Mesenchymal stem cell (in vitro differentiated cells and primary cell): ENCODE measurements around the gene ZDHHC24.

Source experiments
- DNase-seq: peaks from one replicate; pipeline ENCODE4 v3.0.0-alpha.2; 2013
- H2AFZ ChIP-seq: one replicate; pipeline ENCODE4 v1.6.1; 2013; ENCODE audit warnings: low read depth, mild to moderate bottlenecking, control low read depth, inconsistent platforms, low read length, moderate library complexity
- H2AK5ac ChIP-seq: 2 replicates; pipeline ENCODE4 v1.6.1; 2013; ENCODE audit warnings: low read length, moderate library complexity, mild to moderate bottlenecking, inconsistent platforms; ENCODE audit not compliant: severe bottlenecking
- H2BK120ac ChIP-seq: one replicate; pipeline ENCODE4 v1.6.1; 2013; ENCODE audit warnings: low read depth, mild to moderate bottlenecking, inconsistent platforms, low read length, moderate library complexity
- H2BK12ac ChIP-seq, 2 experiments: one replicate each; pipeline ENCODE4 v1.6.1; 2013; ENCODE audit warnings: inconsistent platforms in 2 of 2, low read length in 2 of 2, mild to moderate bottlenecking in 2 of 2, moderate library complexity in 2 of 2, control low read depth in 1 of 2
- H2BK15ac ChIP-seq: one replicate; pipeline ENCODE4 v1.6.1; 2013; ENCODE audit warnings: mild to moderate bottlenecking, low read depth, inconsistent platforms; ENCODE audit not compliant: poor library complexity, severe bottlenecking
- H2BK5ac ChIP-seq: 2 replicates; pipeline ENCODE4 v1.6.1; 2013; ENCODE audit warnings: low read depth, mild to moderate bottlenecking, low read length, control low read depth, inconsistent platforms; ENCODE audit not compliant: poor library complexity, severe bottlenecking
- H3K14ac ChIP-seq, 2 experiments: one replicate each; pipeline ENCODE4 v1.6.1; 2013; ENCODE audit warnings: inconsistent platforms in 2 of 2, low read length in 2 of 2, control low read depth in 1 of 2, mild to moderate bottlenecking in 1 of 2, moderate library complexity in 1 of 2
- H3K18ac ChIP-seq, 2 experiments: one replicate each; pipeline ENCODE4 v1.6.1; 2013; ENCODE audit warnings: inconsistent platforms in 2 of 2, low read length in 2 of 2, control low read depth in 1 of 2, low read depth in 1 of 2, mild to moderate bottlenecking in 1 of 2
- H3K23ac ChIP-seq, 2 experiments: one replicate each; pipeline ENCODE4 v1.6.1; 2013; ENCODE audit warnings: inconsistent platforms in 2 of 2, low read length in 2 of 2, mild to moderate bottlenecking in 2 of 2, moderate library complexity in 2 of 2, control low read depth in 1 of 2
- H3K27ac ChIP-seq: 2 replicates; pipeline ENCODE4 v1.5.1; 2013; ENCODE audit warnings: mild to moderate bottlenecking, moderate library complexity, low read length, control low read depth, inconsistent platforms; ENCODE audit not compliant: poor library complexity, severe bottlenecking
- H3K27me3 ChIP-seq, 2 experiments: 2 replicates each; pipeline versions ENCODE4 v1.6.1 to v1.7.0; 2013; ENCODE audit warnings: low read length in 2 of 2, mild to moderate bottlenecking in 2 of 2, moderate library complexity in 2 of 2, control low read depth in 1 of 2, inconsistent platforms in 1 of 2; ENCODE audit not compliant: control insufficient read depth in 1 of 2, insufficient read depth in 1 of 2
- H3K36me3 ChIP-seq, 2 experiments: 2 replicates each; pipeline versions ENCODE4 v1.6.1 to v1.7.0; 2013; ENCODE audit warnings: low read length in 2 of 2, control low read depth in 1 of 2, inconsistent platforms in 1 of 2, low read depth in 1 of 2, mild to moderate bottlenecking in 1 of 2; ENCODE audit not compliant: insufficient read depth in 2 of 2, control insufficient read depth in 1 of 2
- H3K4ac ChIP-seq, 2 experiments: one replicate each; pipeline ENCODE4 v1.6.1; 2013; ENCODE audit warnings: inconsistent platforms in 2 of 2, low read length in 2 of 2, mild to moderate bottlenecking in 2 of 2, moderate library complexity in 2 of 2, control low read depth in 1 of 2, low read depth in 1 of 2
- H3K4me1 ChIP-seq: 2 replicates; pipeline ENCODE4 v1.6.1; 2013; ENCODE audit warnings: low read depth, low read length, control low read depth; ENCODE audit not compliant: control insufficient read depth, insufficient read depth
- H3K4me2 ChIP-seq: 2 replicates; pipeline ENCODE4 v1.6.1; 2013; ENCODE audit warnings: low read length, mild to moderate bottlenecking, inconsistent platforms; ENCODE audit not compliant: poor library complexity, severe bottlenecking
- H3K4me3 ChIP-seq, 2 experiments: 2 replicates each; pipeline versions ENCODE4 v1.5.1 to v1.7.0; 2013; ENCODE audit warnings: low read length in 2 of 2, mild to moderate bottlenecking in 2 of 2, control low read depth in 1 of 2, low read depth in 1 of 2; ENCODE audit not compliant: insufficient read depth in 1 of 2
- H3K79me1 ChIP-seq: replicated peaks from 2 replicates; pipeline ENCODE4 v1.6.1; 2013; ENCODE audit warnings: mild to moderate bottlenecking, control low read depth, low read length, inconsistent platforms; ENCODE audit not compliant: poor library complexity, severe bottlenecking
- H3K9ac ChIP-seq: 2 replicates; pipeline ENCODE4 v1.7.0; 2013; ENCODE audit warnings: mild to moderate bottlenecking, low read length, moderate library complexity
- H3K9me3 ChIP-seq: 2 replicates; pipeline ENCODE4 v1.7.0; 2013; ENCODE audit warnings: mild to moderate bottlenecking, low read length; ENCODE audit not compliant: control insufficient read depth
- H4K8ac ChIP-seq: one replicate; pipeline ENCODE4 v1.6.1; 2013; ENCODE audit warnings: inconsistent platforms, mild to moderate bottlenecking, low read length, moderate library complexity
- H4K91ac ChIP-seq: one replicate; pipeline ENCODE4 v1.6.1; 2013; ENCODE audit warnings: mild to moderate bottlenecking, low read length, inconsistent platforms
- WGBS: methylation state at CpG from one replicate; pipeline ENCODE4 v1.1.7; 2013; ENCODE audit warnings: mixed read lengths; 5-methylcytosine and 5-hydroxymethylcytosine counted together

ZDHHC24 gene

GRCh38 chr11:66569076-66569475 lies 23.2 kb upstream of the ZDHHC24 start:
- no peaks in the 10 kb centered on the region for H3K79me1 ChIP-seq
- H2AK5ac ChIP-seq: no peak overlapping the region
- H3K9ac ChIP-seq: no peak overlapping the region
- H3K4me1 ChIP-seq: no peaks in the 10 kb centered on the region
- peak overlapping the region; percentile 43 for H4K8ac ChIP-seq
- no peak overlapping the region for H2AFZ ChIP-seq
- H3K4me2 ChIP-seq: no peak overlapping the region
- no peak overlapping the region for H3K27ac ChIP-seq
- no peak overlapping the region for H3K23ac ChIP-seq
- H3K4me3 ChIP-seq: peak overlapping the region in 1 of 2 experiments; percentile 75
- no peak overlapping the region for H3K18ac ChIP-seq
- no peak overlapping the region for H2BK120ac ChIP-seq
- H3K9me3 ChIP-seq: no peaks in the 10 kb centered on the region
- H3K14ac ChIP-seq: no peak overlapping the region
- H3K36me3 ChIP-seq: peaks cover 0 to 17% of the 10 kb centered on the region in 2 experiments
- H3K27me3 ChIP-seq: peaks cover 0 to 5% of the 10 kb centered on the region in 2 experiments
- 90% methylated on average over 7 of the region's 7 CpGs for WGBS
- no peak overlapping the region for H2BK5ac ChIP-seq
- no peak overlapping the region for H3K4ac ChIP-seq
- DNase-seq: no peak
- H2BK15ac ChIP-seq: no peak overlapping the region
- no peak overlapping the region for H2BK12ac ChIP-seq
- no peak overlapping the region for H4K91ac ChIP-seq

DNA sequence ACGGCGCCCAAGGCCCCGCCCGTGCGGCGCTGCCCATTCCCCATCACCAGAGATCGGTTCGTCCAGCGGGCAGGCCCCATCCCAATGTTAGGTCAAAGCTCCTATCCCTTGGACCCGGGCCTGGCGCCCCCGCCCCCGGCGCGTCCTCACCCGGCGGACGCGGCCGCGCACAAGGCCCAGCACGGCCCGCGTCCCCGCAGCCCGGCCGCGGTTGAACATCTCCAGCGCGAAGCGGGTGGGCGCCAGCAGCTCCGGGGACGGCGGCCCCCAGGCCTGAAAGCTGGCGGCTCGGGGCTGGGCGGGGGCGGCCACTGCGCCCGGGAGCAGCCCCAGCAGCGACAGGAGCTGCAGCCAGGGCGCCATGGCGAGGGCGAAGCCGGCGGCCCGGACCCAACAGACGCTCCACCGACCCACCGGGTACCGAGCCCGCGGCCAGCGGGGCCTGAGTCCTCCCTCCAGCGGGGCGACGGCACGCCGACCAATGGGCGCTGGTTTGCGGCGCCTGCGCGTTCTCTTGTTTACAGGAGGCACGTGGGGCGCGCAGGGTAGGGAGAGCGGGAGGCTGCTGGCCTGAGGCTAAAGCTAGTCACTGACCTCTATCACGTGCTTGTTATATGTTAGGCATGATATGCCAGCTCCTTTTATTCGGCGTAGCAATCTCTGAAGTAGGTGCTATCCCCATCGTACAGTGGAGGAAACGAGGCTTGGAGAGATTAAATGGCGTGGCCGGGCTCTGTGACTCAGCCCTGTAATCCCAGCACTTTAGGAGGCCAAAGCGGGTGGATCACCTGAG lies 22.5 kb upstream of the ZDHHC24 start, which contains the start of gene CTSF:
CTSF (minus strand) TSS at position 483 of the 793 bp plus-strand sequence; CDS start at position 363, 120 bp downstream.
- H2AFZ ChIP-seq: no peak within 1 kb of the TSS
- H3K23ac ChIP-seq: no peak within 1 kb of the TSS
- no peak within 1 kb of the TSS for H2BK5ac ChIP-seq
- no peaks in the 10 kb centered on the region for H3K9me3 ChIP-seq
- no peak within 1 kb of the TSS for H3K14ac ChIP-seq
- H4K8ac ChIP-seq: peak within 1 kb of the TSS; percentile 43
- DNase-seq: no peak
- no peak within 1 kb of the TSS for H3K4ac ChIP-seq
- peaks cover 0 to 5% of the 10 kb centered on the region in 2 experiments for H3K27me3 ChIP-seq
- no peaks in the 10 kb centered on the region for H3K79me1 ChIP-seq
- no peak within 1 kb of the TSS for H2BK120ac ChIP-seq
- H3K4me3 ChIP-seq: peak within 1 kb of the TSS in 1 of 2 experiments; percentile 75
- H3K27ac ChIP-seq: no peak within 1 kb of the TSS
- H3K4me1 ChIP-seq: no peaks in the 10 kb centered on the region
- no peak within 1 kb of the TSS for H2AK5ac ChIP-seq
- H3K18ac ChIP-seq: no peak within 1 kb of the TSS
- no peak within 1 kb of the TSS for H2BK15ac ChIP-seq
- 96% methylated on average over 77 of the region's 77 CpGs for WGBS
- peak within 1 kb of the TSS; percentile 73 for H3K9ac ChIP-seq
- H3K4me2 ChIP-seq: no peak within 1 kb of the TSS
- H4K91ac ChIP-seq: no peak within 1 kb of the TSS
- H3K36me3 ChIP-seq: peaks cover 0 to 17% of the 10 kb centered on the region in 2 experiments
- H2BK12ac ChIP-seq: no peak within 1 kb of the TSS

GRCh38 chr11:66567787-66568123 lies 21.9 kb upstream of the ZDHHC24 start:
- peak overlapping the region in 1 of 2 experiments; percentile 75 for H3K4me3 ChIP-seq
- H3K36me3 ChIP-seq: peaks cover 0 to 17% of the 10 kb centered on the region in 2 experiments
- H4K8ac ChIP-seq: no peak overlapping the region
- peak overlapping the region; percentile 73 for H3K9ac ChIP-seq
- H3K79me1 ChIP-seq: no peaks in the 10 kb centered on the region
- H3K4ac ChIP-seq: no peak overlapping the region
- H3K27ac ChIP-seq: no peak overlapping the region
- H3K27me3 ChIP-seq: peaks cover 0 to 5% of the 10 kb centered on the region in 2 experiments
- no peaks in the 10 kb centered on the region for H3K4me1 ChIP-seq
- no peak overlapping the region for H2AK5ac ChIP-seq
- H3K4me2 ChIP-seq: no peak overlapping the region
- DNase-seq: no peak
- H2BK15ac ChIP-seq: no peak overlapping the region
- H2BK12ac ChIP-seq: no peak overlapping the region
- no peak overlapping the region for H4K91ac ChIP-seq
- H3K18ac ChIP-seq: no peak overlapping the region
- no peaks in the 10 kb centered on the region for H3K9me3 ChIP-seq
- H3K23ac ChIP-seq: no peak overlapping the region
- H3K14ac ChIP-seq: no peak overlapping the region
- H2BK120ac ChIP-seq: no peak overlapping the region
- 92% methylated on average over 15 of the region's 15 CpGs for WGBS
- H2AFZ ChIP-seq: no peak overlapping the region
- no peak overlapping the region for H2BK5ac ChIP-seq

DNA sequence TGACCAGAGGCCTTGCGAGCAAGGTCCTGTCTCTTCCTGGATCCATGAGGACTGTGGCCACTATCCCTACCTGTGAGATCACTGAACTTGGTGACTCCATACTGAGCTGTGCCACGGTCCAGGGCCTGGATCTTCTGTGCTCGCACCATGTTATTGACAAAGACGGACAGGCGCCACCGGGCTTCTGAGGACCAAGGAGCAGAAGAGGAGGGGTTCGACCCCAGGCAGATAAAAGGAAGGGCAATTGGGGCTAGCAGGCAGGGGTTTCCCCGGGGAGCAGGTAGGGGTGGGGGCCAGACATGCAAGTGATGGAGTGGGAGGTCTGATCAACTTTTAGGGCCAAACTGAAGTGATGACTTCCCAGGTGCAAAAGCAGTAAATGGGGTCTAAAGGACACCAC lies 20.4 kb upstream of the ZDHHC24 start:
- Histone ChIP-seq H3K27me3 (peaks cover 0 to 6% of the 10 kb centered on the region in 2 experiments), H3K9me3 (no peaks in the 10 kb centered on the region), H4K91ac (no peak overlapping the region), H2AK5ac (no peak overlapping the region), H3K23ac (no peak overlapping the region), H4K8ac (no peak overlapping the region), H3K4me2 (no peak overlapping the region), H2BK120ac (no peak overlapping the region), H2BK15ac (no peak overlapping the region), H3K14ac (no peak overlapping the region), H3K18ac (no peak overlapping the region), H3K4me1 (no peaks in the 10 kb centered on the region), H2BK12ac (no peak overlapping the region), H3K79me1 (no peaks in the 10 kb centered on the region), H3K9ac (no peak overlapping the region), H3K36me3 (peaks cover 0 to 17% of the 10 kb centered on the region in 2 experiments), H3K4ac (no peak overlapping the region), H3K4me3 (no peak overlapping the region), H3K27ac (no peak overlapping the region), H2BK5ac (no peak overlapping the region), H2AFZ (no peak overlapping the region)
- no peak for DNase-seq
- 93% methylated on average over 8 of the region's 8 CpGs for WGBS
